ENCODE measurements around the gene CRY1.
"Not testable (repeated sequence)": the region's sequence is repeated elsewhere in the genome, so short reads cannot be mapped to it uniquely, and the experiment has no call there.

CRY1 gene

DNA sequence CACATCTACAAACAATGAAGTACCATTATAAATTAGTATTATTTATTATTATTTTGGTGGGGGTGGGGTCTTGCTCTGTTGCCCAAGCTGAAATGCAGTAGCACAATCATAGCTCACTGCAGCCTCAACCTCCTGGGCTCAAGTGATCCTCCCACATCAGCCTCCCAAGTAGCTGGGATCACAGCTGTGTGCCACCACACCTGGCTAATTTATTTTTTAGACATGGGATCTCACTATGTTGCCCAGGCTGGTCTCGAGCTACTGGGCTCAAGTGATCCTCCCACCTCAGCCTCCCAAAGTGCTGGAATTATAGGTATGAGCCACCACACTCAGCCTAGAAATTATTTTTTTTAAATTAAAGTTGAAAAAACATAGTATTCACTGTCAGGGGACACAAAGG, 15.0 kb upstream of the CRY1 start:
- not testable (repeated sequence) for DNase-seq (ENCODE audit: low spot score)

DNA sequence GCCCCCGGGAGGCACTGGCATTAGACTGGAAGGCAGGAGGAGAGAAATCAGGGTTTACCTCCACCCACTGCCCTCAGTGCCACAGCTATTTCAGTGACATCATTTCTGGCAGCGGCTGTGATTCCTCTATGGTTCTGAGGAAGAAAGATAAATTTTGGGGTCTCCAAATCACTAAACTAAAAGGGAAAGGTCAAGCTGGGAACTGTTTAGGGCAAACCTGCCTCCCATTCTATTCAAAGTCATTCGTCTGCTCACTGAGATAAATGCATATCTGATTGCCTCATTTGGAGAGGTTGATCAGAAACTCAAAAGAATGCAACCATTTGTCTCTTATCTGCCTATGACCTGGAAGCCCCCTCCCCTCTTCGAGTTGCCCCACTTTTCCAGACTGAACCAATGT, 14.0 kb upstream of the CRY1 start:
- no peak for DNase-seq (ENCODE audit: low spot score)

DNA sequence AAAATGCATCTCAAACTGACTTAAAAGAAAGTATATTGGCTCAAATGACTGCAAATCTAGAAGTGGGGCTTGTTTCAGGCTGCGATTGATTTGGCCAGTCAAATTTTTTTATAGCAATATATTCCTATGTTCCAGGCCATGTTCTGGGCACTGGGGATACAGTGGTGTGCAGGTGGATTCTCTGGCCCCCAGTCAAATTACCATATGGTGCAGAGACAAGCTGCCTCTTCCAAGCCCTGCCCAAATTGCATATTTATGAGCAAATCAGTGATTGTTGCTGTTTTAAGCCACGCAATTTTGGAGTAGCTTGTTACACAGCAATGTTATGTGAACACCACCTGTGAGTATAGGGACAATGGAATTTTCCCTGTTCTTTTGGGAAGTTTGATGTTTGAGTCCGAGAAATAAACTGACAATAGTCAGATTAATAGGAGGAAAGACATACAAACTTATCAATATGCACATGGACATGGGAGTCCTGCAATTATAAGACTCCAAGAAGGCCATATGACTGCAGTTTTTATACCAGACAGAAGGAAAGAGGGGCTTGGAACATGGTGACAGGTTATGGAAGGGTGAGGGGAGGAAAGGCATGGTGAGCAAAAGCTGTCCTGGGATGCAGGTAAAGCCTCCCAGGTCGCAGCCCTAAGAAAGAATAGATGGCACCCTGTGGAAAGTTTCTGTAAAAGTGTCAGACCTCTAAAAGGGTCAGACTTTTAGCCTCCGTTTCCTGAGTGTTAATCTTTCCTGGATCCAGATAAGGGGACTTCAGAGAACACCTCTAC, 13.1 kb upstream of the CRY1 start:
- DNase-seq (ENCODE audit: low spot score), result no peak

DNA sequence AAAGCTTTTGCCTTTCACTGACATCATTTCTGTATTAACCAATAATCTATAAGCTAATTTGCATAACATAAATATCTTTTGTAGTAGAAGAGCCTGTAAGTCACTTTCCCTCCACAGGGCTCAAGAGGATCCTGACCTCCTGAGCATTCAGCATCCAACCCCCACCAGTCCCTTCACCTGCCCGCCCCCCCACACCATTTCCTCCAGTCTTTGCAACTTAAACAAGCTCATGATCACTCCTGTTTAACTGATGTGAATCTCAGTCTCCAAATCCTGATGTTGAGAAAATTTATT, 12.0 kb upstream of the CRY1 start:
- DNase-seq (ENCODE audit: low spot score), result no peak

DNA sequence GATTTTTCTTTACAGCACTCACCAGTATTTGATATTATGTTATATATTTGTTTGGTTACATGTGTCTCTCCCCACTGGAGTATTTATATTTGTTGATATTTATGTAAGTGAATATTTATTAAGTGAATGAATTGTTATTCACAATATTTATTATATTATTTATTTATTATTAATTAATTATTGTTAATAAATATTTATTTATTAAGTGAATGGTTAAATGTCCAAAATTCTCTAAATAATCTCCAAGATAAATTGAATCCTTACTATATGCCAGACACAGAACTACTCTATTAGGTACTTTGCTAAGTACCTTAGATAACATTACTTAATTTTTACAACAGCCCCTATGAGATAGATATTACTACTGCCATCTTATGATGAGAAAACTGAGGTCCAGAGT, 10.2 kb upstream of the CRY1 start:
- no peak for DNase-seq (ENCODE audit: low spot score)

DNA sequence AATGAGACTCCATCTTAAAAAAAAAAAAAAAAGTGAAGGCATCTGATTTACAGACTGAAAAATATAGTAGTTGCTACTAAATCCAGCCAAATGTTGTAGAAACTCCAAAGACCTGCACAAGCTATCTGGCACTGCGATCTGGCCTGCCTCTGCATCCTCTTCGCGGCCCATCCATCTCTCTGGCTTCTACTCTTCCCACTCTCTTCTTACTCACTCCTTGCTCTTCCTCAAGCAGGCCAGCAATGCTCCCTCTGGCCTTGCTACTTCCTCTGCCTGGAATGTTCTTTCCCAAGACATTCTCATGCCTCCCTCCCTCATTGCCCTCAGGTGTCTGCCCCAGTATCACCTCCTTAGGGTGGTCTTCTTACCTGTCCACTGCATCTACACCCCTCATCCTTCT, 9.7 kb upstream of the CRY1 start:
- no peak for DNase-seq (ENCODE audit: low spot score)

DNA sequence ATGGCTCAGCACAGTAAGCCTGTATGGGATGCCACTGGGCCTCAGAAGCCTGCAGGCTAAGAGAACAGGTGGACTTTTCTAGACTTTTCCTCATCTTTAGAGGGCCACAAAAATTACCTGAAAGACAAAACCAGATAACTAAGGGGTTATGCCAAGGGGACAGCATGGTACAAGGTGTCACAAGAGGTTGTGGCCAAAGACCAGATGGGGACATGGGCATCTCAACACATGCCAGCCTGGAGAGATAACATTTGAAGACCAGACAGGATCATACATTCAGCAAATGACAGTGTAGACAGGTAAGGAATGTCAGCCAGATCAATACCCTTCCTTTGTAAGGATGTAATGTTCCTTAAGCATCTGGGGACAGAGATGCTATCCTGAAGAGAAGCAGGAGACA, 8.9 kb upstream of the CRY1 start:
- no peak for DNase-seq (ENCODE audit: low spot score)

DNA sequence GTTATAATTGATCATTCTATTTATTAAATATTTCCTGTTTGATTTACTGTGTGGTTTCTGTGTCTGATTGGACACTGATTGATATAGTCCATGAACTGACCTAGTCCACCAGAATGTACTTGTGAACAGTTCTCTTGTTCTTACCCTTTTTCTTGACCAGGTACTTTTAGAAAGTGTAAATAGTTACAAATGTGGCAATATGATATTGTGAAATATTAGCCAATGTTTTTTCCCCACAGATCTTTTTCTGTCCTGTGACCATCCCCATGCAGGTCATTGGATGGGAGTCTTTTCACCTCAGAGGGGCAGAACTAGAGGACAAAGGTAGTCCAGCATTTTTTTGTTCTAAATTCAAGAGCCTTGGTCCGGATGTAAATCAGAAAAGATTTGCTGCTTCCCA, 8.3 kb upstream of the CRY1 start:
- DNase-seq (ENCODE audit: low spot score), result no peak

DNA sequence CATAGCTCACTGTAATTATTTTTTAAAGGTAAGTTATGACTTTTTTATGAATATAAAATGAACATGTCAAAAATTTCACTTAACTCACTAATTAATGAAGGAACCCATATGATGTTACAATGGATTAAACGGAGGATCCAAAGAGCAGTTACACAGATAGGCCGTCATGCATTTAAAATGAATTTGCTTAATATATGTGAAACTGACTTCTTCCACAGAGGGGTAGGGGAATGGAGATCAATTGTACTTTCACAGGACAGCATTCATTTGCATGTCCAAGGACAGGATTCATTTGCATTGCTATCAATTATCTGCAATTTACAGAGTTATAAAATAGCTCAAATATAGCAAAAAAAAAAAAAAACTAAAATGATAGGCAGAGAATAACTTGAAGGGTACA, 6.6 kb upstream of the CRY1 start:
- DNase-seq (ENCODE audit: low spot score), result no peak

DNA sequence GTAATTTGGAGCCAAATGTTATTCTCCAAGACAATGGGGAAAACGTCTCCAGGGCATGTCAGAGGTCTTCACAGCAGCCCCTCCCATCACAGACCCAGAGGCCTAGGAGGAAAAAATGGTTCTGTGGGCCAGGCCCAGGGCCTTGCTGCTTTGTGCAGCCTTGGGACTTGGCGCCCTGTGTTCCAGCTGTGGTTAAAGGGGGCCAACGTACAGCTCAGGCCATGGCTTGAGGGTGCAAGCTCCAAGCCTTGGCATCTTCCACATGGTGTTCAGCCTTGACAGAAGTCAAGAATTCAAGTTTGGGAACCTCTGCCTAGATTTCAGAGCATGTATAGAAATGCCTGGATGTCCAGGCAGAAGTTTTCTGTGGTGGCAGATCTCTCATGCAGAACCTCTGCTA, 3.2 kb upstream of the CRY1 start:
- no peak for DNase-seq (ENCODE audit: low spot score)

DNA sequence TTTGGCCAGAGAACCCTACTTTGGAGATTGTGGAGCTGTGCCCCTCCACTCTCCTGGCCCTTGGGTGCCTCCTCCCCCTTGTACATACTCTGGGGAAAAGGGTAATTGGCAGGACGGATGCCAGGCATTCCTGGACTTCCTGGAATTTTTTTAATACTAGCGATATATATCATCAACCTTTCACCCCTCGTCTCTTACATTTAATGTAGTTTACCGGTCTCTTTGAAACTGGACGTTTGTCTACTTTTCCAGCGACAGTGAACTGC, 767 bp upstream of the CRY1 start:
- DNase-seq (ENCODE audit: low spot score), result no peak

DNA sequence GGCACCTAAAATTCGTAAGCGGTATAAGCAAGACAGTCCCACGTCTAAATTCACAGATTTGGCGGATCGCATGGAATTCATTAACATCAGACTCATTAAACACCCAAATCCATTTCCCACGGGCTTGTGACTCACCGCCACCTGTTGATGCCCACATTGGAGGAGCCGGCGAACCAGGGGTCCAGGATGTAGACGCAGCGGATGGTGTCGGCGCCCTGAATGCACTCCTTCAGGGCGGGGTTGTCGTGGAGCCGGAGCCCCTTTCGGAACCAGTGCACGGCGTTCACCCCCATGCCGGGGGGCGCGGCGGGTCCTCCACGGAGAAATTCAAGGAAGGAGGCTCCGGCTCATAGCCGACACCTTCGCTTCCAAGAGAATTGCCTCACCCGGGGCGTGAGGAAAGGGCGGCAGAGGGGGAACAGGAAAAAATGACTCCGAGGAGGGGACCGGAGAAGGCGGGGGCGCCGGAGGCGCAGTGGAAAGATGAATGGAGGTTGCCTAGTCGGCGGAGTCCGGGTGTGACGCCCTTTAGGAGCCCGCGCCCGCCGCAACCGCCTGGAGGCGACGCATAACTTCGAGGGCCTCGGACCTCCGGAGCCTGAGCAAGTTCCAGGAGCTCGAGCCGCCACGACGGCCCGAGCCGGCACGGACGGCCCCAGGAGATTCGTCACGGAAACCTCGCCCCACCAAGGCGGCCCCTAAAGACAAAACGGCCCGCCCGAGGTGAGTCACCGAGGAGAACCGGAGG, 506 bp downstream of the CRY1 start:
- DNase-seq (ENCODE audit: low spot score), result peak; percentile 18

DNA sequence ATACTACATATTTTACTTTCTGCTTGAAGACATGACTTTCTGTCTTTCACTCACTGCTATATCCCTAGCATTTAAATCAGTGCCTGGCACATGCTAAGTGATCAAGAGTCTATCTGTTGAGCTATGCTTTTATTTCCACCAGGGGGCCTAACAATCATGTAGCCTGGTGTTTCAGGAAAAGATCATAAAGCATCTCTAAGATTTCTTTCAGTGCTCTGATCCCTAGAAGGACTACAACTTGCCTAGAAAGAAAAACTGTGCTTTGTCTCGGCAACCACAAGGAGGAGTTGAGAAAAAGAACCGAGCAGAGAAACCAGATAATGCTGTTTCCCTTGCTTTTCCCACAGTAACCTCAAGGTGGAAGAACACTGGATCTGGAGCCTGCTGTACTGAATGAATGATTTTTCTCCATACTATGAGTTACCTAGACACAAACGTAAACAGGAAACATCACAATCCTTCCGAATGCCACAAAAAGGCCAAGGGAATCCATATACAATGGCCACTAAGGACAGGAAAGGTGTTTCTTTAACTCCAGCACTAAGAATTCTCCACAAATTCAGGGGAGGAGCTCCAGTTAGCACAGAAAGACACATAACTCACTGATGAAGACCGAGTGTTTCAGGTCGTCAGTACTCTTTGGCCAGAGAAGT, 1.2 kb downstream of the CRY1 start:
- DNase-seq (ENCODE audit: low spot score), result peak; percentile 61

DNA sequence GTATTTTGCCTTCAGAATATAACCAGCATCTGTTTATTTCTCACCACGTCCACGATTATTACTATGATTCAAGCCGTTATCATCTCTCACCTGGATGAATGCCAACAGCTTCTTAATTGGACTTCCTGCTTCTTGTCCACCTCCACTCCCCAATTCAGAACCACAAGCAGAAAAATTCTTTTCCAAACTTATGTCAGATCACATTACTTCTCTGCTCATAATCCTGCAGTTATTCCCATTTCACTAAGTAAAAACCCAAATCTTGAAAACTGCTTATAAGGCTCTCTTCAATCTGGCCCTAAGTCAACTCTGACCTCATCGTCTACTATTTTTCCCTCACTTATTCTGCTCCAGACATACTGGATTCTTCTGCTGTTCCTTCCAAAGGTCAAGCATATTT, 2.0 kb downstream of the CRY1 start:
- no peak for DNase-seq (ENCODE audit: low spot score)

DNA sequence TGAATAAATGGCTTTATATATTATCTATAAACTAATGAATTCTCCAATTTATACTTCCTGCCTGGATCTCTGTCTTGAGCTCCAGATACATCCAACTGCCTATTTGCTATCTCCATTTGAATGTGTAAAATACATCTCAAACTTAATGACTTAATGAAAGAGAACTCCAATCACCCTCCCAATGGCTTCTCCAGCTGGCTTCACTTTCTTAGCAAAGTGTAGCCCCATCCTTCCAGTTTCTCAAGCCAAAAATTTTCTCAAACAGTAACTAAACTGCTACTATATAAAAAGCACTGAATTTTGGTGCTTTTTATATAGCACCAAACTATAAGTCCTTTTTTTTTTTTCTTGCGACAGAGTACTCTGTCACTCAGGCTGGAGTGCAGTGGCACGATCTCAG, 2.6 kb downstream of the CRY1 start:
- DNase-seq (ENCODE audit: low spot score), result no peak

DNA sequence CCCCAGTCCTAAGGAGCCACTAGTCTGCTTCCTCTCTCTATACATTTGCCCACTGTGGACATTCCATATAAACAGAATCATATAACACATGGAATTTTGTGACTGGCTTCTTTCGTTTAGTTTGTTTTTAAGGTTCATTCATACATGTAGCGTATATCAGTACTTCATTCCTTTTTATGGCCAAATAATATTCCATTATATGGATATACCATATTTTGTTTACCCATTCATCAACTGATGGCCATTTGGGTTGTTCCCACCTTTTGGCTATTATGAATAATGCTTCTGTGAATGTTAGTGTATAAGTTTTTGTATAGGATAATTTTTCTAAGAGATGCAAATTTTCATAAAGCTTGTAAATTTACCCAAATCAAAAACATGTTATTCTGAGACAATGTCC, 4.4 kb downstream of the CRY1 start:
- DNase-seq (ENCODE audit: low spot score), result no peak

DNA sequence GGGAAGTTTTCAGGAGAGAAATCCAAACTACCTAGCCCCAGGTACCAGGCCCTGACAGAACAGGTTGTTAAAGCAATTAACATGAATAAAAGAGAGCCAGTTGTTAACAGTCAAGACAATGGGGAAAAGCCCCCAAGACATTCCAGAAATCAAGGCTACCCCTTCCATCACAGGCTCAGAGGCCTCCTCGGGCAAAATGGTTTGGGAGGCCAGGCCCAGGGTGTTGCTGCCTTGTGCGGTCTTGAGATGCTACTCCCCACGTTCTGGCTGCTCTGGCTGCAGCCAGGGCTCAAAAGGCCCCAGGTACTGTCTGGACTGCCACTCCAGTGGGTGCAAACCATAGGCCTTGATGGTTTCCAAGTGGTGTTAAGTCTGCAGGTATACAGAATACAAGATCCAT, 7.0 kb downstream of the CRY1 start:
- DNase-seq (ENCODE audit: low spot score), result no peak

DNA sequence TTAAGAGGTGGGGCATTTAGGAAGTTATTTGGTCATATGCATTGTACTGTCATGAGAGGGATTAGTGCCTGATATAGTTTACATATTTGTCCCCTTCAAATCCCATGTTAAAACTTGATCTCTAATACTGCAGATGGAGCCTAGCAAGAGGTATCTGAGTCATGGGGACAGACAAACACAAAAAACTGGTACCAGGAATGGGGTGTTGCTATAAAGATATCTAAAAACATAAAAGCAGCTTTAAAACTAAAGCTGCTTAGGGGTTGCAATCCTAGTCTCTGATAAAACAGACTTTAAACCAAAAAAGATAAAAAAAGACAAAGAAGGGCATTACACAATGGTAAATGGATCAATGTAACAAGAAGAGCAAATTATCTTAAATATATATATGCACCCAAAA, 11.6 kb downstream of the CRY1 start:
- no peak for DNase-seq (ENCODE audit: low spot score)

DNA sequence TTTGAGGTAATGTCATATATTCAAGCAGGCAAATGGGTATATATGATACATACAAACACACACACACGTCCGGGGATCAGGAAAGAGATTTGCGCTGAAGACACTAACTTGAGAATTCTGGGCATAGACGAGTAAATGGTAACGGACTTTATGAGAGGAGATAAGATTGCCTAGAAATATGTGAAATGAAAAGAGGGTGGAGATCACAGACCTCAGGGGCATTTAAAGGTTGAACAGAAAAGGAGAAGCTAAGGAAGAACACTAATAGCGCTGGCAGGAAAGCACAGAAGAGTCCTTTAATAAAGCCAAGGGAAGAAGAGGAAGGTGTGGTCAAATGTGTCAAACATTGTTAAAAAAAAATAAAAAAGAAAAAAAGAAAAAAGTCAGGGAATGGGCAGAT, 13.1 kb downstream of the CRY1 start:
- DNase-seq (ENCODE audit: low spot score), result no peak

DNA sequence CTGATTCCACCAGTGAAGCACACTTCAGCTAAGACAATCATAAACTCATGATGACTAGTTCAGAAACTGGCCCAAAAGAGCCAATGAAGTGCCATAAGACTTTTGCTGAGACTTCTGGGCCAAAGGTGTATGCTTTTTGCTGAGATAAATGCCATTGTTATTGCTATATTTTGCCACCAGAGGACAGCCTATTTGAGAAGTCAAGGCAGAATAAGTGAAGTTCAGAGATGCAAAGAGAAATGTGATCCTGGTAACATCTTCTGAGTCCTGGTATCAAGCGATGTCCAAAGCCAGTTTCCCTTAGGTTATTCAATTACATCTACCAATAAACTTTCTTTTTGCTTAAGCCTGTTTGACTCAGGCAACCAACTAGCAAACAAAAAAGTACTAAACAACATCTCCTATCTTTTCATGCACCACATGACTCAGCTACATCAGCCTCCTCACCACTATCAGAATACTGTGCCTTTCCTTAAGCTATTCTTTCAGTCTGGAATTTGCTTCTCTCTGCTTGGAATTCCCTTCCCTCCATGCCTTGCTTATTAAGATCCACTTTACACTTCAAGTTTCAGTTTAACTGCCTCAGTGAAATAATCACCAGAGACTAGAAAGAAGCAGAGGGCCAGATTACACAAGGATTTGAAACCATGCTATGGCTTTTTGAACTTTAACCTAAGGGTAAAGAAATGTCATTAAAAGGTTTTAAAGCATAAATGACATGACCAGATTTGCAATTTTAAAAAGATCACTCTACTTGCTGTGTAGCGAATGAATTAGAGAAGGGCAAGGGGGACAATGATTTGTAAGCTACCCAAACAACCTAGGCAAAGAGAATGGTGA, 14.0 kb downstream of the CRY1 start:
- peak; percentile 22 for DNase-seq (ENCODE audit: low spot score)

DNA sequence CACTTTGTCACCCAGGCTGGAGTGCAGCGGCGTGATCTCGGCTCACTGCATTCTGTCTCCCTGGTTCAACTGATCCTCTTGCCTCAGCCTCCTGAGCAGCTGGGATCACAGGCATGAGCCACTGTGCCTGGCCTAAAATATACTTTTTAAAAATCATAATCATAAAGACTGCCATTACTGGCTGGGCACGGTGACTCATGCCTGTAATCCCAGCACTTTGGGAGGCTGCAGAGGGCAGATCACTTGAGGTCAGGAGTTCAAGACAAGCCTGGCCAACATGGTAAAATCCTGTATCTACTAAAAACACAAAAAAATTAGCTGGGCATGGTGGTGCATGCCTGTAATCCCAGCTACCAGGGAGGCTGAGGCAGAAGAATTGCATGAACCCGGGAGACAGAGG, 20.1 kb downstream of the CRY1 start:
- not testable (repeated sequence) for DNase-seq (ENCODE audit: low spot score)

DNA sequence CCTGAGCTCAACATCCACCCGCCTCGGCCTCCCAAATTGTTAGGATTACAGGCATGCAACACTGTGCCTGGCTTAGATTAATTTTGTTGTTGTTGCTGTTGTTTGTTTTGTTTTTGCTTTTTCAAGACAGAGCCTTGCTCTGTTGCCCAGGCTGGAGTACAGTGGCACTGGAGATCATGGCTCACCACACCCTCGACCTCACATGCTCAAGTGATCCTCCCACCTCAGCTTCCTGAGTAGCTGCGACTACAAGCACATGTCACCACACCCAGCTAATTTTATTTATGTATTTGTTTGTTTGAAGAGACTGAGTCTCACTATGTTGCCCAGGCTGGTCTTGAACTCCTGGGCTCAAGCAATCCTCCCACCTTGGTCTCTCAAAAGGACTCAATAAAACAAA, 26.7 kb downstream of the CRY1 start:
- DNase-seq (ENCODE audit: low spot score), result no peak

DNA sequence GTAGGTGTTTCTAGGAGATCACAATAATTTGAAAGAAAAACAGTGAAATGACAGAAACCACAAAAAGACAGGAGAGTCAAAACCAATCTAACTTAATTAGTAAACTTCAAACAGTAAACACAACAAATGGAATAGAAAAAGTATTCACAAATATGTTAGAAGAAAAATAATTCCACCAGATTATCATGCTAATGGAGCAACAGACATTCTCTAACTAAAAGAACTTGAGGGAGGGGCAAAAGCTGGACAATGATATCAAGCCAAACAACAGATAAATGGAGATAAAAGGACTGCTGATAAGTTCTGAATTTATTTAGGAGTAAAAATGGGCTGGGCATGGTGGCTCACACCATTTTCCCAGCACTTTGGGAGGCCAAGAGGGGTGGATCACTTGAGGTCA, 28.7 kb downstream of the CRY1 start:
- no peak for DNase-seq (ENCODE audit: low spot score)
